OCI-M2 (cell line): ENCODE data around the gene SRP9.

Experiments used
- DNase-seq: peaks from one replicate; lab custom pipeline; 2025; ENCODE audit not compliant: unreplicated experiment; lab: John Stamatoyannopoulos, UW

The SRP9 gene

GRCh38 chr1:225838793-225839192, 61.2 kb downstream of the SRP9 start:
- no peak for DNase-seq
